HT1080 (cell line): Measurements from ENCODE around the gene TBC1D20. TPM values are rescaled to one million over a fixed set of nuclear protein-coding genes. Genes with fewer than 3 reads are reported as not detected.

ENCODE experiments used
- DNase-seq: peaks from one replicate; pipeline ENCODE4 v3.0.0-alpha.2; 2015; ENCODE audit warnings: low read depth
- total RNA-seq: library from RNA; depleted of rRNA; stranded (reverse); fragments of >200 nt; shearing (Covaris generic); gene quantifications from 2 replicates; pipeline ENCODE4 v1.2.3, GENCODE V29; 2014

Gene TBC1D20
- total RNA-seq, 1 experiment from 2014 or later, result 25.2 TPM

DNA sequence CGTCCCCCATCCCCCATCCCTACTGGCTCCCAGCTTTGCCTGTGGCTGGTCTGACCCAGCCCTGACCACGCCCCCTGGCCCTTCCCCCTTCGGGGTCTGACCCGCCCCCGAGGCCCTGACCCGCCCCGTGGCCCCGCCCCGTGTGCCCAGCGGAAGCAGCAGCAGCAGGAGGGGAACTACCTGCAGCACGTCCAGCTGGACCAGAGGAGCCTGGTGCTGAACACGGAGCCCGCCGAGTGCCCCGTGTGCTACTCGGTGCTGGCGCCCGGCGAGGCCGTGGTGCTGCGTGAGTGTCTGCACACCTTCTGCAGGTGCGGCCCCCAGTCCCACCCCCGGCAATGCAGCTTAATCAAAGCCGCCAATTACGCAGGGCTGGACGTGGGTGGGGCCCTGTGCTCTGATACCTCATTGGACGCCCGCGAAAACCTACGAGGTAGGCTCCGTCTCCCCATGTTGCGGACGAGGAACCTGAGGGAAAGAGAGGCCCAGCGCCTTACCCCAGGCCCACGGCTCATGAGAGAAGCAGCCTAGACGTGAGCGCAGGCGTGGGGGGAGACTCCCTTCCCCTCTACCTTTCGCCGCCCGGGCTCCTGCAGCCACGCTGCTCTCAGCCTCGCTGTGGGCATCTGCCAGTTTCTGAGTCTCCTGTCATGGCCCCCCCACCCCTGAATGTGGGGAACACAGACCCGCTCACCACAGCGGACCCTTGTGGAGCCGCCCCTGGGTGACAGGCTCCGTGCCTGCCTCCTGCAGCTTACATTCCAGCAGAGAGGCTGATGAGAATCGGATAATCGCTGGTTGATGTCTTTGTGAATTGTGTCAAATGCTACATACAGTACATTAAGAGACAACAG is 41.4 kb downstream of the TBC1D20 start:
- no peak for DNase-seq

- no peak for DNase-seq
Observed at GRCh38 chr20:420166-420620, 42.1 kb downstream of the TBC1D20 start.

- no peak for DNase-seq
Observed at GRCh38 chr20:419556-420165, 42.7 kb downstream of the TBC1D20 start.

GRCh38 chr20:418858-419365 is 43.4 kb downstream of the TBC1D20 start:
- no peak for DNase-seq

- no peak for DNase-seq
Observed at GRCh38 chr20:417801-418342, 44.5 kb downstream of the TBC1D20 start.

GRCh38 chr20:416950-417800 is 45.2 kb downstream of the TBC1D20 start:
- no peak for DNase-seq

- DNase-seq, result no peak
Observed at GRCh38 chr20:415820-416322, 46.5 kb downstream of the TBC1D20 start.

DNA sequence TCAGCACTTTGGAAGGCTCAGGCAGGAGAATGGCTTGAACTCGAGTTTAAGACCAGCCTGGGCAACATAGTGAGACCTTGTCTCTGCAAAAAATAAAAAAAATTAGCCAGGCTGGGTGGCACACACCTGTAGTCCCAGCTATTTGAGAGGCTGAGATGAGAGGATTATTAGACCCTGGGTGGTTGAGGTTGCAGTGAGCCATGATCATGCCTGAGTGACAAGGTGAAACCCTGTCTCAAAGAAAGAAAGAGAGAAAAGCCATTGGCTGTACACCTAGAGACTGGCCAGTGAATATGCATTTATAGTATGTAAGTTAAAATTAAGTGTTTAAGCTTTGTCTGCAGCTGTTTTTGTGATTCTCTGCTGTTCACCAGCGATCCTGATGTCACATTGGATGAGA is 48.2 kb downstream of the TBC1D20 start:
- DNase-seq, result no peak

DNA sequence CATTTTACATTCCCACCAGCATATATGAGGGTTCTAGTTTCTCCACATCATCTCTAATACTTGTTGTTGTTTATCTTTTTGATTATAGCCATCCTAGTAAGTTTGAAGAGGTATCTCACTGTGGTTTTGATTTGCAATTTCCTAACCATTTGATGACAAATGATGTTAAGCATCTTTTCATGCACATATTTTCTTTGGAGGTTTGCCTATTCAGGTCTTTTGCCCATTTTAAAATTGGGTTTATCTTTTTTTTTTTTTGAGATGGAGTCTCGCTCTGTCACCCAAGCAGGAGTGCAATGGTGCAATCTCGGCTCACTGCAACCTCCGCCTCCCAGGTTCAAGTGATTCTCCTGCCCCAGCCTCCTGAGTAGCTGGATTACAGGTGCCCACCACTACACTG is 50.3 kb downstream of the TBC1D20 start:
- no peak for DNase-seq

DNA sequence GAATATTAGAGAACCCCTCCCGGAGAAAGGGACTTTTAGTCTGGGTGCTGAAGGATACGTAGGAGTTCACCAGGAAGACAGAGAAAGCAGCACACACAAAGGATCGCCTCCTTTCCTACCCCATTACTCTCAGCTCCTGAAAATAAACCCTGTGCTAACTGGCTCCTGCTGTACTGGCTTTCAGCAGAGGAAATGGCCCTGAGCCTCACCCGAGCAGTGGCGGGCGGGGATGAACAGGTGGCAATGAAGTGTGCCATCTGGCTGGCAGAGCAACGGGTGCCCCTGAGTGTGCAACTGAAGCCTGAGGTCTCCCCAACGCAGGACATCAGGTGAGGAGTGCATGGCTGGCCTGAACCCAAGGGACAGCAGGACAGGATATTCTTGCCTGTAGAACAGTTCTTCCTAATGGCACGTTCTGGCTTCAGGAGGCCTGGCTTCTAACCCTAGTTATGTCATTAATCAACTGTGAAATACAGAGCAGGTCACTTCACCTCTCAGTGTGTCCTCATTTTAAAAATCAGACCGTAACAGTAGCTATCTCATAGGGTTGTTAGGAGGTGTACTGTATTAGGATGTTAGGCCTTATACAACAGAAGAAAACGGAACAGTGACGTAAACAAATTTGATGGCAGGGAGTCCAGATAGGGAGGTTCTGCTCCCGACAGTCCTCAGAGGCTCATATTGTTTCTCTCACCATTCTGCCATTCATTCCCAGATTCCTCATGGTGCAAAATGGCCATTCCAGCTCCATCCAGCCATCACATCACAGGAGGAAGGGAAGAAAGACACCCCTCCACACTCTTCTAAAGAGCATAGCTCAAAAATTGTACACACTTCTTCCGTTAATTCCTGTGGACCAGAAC is 52.4 kb downstream of the TBC1D20 start:
- DNase-seq, result no peak

GRCh38 chr20:408843-409696 is 53.3 kb downstream of the TBC1D20 start:
- peak; percentile 18 for DNase-seq

DNA sequence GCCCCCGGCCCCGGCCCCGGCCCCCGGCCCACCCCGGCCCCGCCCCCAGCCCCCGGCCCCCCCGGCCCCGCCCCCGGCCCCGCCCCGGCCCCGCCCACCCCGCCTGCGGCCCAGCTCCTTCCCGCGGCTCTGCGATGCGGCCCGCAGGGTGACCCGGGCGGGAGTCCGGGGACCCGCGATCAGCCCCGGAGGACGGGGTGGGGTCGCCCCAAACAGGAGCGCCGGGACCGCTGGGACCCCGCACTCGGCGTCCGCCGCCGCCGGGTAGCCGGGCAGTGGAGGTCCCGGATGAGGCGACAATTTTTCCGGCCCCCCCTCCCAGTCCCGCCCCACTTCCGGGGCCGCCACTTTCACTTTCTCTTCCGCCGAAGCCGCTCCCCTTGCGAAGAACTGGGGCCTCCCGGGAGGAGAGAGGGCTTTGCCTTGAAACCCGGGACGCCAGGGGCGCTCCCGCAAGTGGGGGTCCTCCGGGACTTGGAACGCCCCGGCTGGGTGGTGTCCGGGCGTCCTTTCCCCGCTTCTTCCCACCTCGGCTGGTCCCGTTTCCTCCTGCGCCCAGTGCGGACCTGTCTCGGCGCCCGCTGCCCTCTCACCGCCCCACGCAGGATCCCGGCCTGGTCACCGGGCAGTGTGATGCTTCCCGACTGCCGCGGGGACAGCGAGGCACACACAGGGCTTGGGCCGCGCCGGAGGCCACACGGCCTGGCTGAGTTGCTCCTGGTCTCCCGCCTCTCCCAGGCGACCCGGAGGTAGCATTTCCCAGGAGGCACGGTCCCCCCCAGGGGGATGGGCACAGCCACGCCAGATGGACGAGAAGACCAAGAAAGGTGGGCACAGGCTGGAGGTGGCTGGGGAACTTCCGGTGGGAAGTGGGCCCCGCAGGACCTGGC is 54.1 kb downstream of the TBC1D20 start, which contains the start of gene RBCK1:
RBCK1 (plus strand) TSS at position 347 of the 890 bp plus-strand sequence; CDS start at position 806, 459 bp downstream.
- peak; percentile 78 for DNase-seq

DNA sequence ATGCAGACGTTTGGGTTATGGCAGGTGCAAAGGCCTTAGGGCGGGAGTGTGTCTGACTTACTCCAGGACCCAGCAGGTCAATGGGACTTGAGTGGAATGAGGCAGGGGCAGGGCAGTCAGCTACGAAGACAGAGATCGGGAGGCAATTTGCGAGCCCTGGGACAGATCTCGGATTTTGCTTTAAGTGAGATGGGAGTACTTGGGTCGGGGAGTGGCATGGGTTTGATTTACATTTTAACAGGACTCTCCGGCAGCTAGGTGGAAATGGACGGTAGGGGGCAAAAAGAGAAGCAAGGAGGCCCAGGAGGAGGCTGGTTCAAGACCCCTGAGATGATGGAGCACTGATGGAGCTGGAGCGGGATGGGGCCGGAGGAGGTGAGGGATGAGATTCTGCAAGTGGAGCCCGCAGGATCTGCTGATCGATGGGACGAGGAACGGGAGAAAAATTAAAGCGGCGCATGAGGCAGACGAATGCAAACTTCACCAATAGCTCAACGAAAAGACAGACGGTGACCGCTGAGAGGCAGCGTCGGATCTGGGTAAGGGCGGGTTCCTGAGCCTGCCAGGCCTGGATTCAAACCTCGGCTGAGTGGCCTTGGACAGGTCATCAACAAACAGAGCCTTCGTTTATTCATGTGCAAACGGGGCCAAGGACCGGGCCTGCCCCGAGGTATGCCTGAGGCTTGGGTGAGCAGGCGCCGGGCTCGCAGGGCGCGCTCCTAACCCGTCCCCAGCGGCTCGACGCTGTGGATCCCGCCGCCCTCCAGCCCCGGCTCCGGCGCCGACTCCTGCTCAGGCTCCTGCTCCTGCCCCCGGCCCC is 55.0 kb downstream of the TBC1D20 start:
- peak; percentile 79 for DNase-seq

DNA sequence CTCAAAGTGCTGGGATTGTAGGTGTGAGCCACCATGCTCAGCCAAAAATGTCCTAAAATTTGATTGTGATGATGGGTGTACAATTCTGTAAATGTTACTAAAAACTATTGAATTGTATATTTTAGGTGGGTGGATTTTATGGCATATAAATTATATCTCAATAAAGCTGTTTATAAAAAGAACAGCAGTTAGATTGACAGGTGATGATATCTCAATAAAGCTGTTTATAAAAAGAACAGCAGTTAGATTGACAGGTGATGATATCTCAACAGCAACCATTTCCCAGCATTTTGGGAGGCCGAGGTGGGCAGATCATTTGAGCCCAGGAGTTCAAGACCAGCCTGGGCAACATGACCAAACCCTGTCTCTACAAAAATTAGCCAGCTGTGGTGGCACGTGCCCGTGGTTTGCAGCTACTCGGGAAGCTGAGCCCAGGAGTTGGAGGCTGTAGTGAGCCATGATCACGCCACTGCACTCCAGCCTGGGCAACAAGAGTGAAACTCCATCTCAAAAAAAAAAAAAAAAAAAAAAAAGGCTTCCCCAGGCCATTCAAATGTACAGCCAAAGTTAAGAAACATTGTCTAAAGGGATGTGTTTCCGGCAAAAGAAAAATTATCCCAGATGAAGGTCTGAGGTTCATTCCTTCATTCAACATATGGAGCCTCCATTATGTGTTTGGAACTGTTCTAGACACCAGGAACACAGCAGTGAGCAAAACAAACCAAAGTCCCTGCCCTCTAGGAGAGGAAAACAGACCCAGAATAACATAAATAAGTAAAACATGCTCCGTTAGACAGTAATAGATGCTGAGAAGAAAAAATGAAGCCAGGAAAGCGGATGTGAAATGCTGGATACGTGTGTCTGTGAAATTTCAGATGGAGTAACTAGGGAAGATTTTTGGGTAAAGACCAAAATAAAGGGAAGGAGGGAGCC is 55.9 kb downstream of the TBC1D20 start:
- no peak for DNase-seq

GRCh38 chr20:404088-404487 is 58.2 kb downstream of the TBC1D20 start:
- DNase-seq, result no peak

- DNase-seq, result no peak
Observed at GRCh38 chr20:403582-403957, 58.8 kb downstream of the TBC1D20 start.
